ENCODE results near the gene LRRC75A.

Gene LRRC75A

GRCh38 chr17:16462070-16462864 is 29.7 kb downstream of the LRRC75A start:
- TF ChIP-seq, protein P1, sequence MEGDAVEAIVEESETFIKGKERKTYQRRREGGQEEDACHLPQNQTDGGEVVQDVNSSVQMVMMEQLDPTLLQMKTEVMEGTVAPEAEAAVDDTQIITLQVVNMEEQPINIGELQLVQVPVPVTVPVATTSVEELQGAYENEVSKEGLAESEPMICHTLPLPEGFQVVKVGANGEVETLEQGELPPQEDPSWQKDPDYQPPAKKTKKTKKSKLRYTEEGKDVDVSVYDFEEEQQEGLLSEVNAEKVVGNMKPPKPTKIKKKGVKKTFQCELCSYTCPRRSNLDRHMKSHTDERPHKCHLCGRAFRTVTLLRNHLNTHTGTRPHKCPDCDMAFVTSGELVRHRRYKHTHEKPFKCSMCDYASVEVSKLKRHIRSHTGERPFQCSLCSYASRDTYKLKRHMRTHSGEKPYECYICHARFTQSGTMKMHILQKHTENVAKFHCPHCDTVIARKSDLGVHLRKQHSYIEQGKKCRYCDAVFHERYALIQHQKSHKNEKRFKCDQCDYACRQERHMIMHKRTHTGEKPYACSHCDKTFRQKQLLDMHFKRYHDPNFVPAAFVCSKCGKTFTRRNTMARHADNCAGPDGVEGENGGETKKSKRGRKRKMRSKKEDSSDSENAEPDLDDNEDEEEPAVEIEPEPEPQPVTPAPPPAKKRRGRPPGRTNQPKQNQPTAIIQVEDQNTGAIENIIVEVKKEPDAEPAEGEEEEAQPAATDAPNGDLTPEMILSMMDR (IDR thresholded peaks at IDR 0.05; ENCODE audit: extremely low read depth, insufficient read depth, missing control alignments), result no peak
- DNase-seq (ENCODE audit: low spot score), result no peak
- in situ Hi-C loops (cut with MboI; ENCODE audit: low pct_unique_long_range_greater_than_20kb, low sequenced_read_pairs, unreplicated experiment), result no loop called here

- no peak for DNase-seq (ENCODE audit: low spot score)
- TF ChIP-seq, protein P1 (IDR thresholded peaks at IDR 0.05; ENCODE audit: extremely low read depth, insufficient read depth, missing control alignments), result no peak
- in situ Hi-C loops (cut with MboI; ENCODE audit: low pct_unique_long_range_greater_than_20kb, low sequenced_read_pairs, unreplicated experiment), result no loop called here
Observed at GRCh38 chr17:16461606-16461866, 30.5 kb downstream of the LRRC75A start.

GRCh38 chr17:16460796-16461605 is 31.0 kb downstream of the LRRC75A start:
- no peak for DNase-seq (ENCODE audit: low spot score)
- in situ Hi-C loops (cut with MboI; ENCODE audit: low pct_unique_long_range_greater_than_20kb, low sequenced_read_pairs, unreplicated experiment), result no loop called here
- TF ChIP-seq, protein P1 (IDR thresholded peaks at IDR 0.05; ENCODE audit: extremely low read depth, insufficient read depth, missing control alignments), result no peak

- TF ChIP-seq, protein P1 (IDR thresholded peaks at IDR 0.05; ENCODE audit: extremely low read depth, insufficient read depth, missing control alignments), result no peak
- DNase-seq (ENCODE audit: low spot score), result no peak
- in situ Hi-C loops (cut with MboI; ENCODE audit: low pct_unique_long_range_greater_than_20kb, low sequenced_read_pairs, unreplicated experiment), result no loop called here
Observed at GRCh38 chr17:16459855-16460550, 32.0 kb downstream of the LRRC75A start.

DNA sequence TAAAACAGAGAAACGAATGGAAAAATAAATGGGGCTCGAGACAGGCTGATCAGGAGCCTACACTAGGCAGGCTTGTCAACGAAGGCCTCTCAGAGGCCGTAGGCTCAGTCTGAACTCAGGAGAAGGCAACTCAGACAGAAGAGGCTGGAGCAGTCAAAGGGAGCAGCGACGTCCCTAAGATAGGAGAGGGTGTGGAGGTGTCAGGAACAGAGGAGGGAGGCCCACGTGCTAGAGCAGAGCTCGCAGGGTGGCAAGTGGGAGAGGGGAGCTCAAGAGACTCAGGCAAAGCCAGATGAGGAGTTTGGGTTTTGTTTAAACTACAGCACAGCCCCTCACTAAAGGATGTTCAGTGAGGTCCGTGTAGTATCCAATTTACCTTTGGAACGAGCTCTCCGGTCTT is 32.7 kb downstream of the LRRC75A start:
- TF ChIP-seq, protein P1 (IDR thresholded peaks at IDR 0.05; ENCODE audit: extremely low read depth, insufficient read depth, missing control alignments), result no peak
- in situ Hi-C loops (cut with MboI; ENCODE audit: low pct_unique_long_range_greater_than_20kb, low sequenced_read_pairs, unreplicated experiment), result no loop called here
- DNase-seq (ENCODE audit: low spot score), result no peak

GRCh38 chr17:16456742-16457316 is 35.2 kb downstream of the LRRC75A start:
- DNase-seq (ENCODE audit: low spot score), result no peak
- in situ Hi-C loops (cut with MboI; ENCODE audit: low pct_unique_long_range_greater_than_20kb, low sequenced_read_pairs, unreplicated experiment), result no loop called here
- TF ChIP-seq, protein P1 (IDR thresholded peaks at IDR 0.05; ENCODE audit: extremely low read depth, insufficient read depth, missing control alignments), result no peak

Data from GM13977 (cell line).